ENCODE results near the gene CA9. TPM values are rescaled to one million over a fixed set of nuclear protein-coding genes. Genes with fewer than 3 reads are reported as not detected.

CA9 gene
- total and polyA plus RNA-seq, 4 donors: 0.38 to 3.1 (median 0.96) TPM; not detected in 1

- Histone ChIP-seq H3K4me1 (ENCODE audit: control insufficient read depth, insufficient read depth, low read length) (peaks cover 15% of the 10 kb centered on the region), H3K27ac (ENCODE audit: low read depth, low read length) (no peak overlapping the region), H3K9me3 (ENCODE audit: control insufficient read depth, insufficient read depth, low read length) (no peaks in the 10 kb centered on the region), H3K4me3 (ENCODE audit: low read depth, low read length) (no peak overlapping the region), H3K36me3 (ENCODE audit: control insufficient read depth, insufficient read depth, low read length) (no peaks in the 10 kb centered on the region), H3K27me3 (ENCODE audit: control insufficient read depth, insufficient read depth, low read length) (no peaks in the 10 kb centered on the region)
- 100% methylated on average over 3 of the region's 3 CpGs for WGBS (ENCODE audit: insufficient coverage)
- DNase-seq (ENCODE audit: low read depth in 4 of 6, low spot score in 6 of 6): no peak
Measured at GRCh38 chr9:35667939-35668338, 5.8 kb upstream of the CA9 start.

GRCh38 chr9:35669331-35670145, 4.2 kb upstream of the CA9 start:
- no peak overlapping the region for H3K27ac ChIP-seq (ENCODE audit: low read depth, low read length)
- 75% methylated on average over 2 of the region's 6 CpGs for WGBS (ENCODE audit: insufficient coverage)
- no peaks in the 10 kb centered on the region for H3K36me3 ChIP-seq (ENCODE audit: control insufficient read depth, insufficient read depth, low read length)
- H3K9me3 ChIP-seq (ENCODE audit: control insufficient read depth, insufficient read depth, low read length): no peaks in the 10 kb centered on the region
- no peak for DNase-seq (ENCODE audit: low read depth in 4 of 6, low spot score in 6 of 6)
- H3K4me1 ChIP-seq (ENCODE audit: control insufficient read depth, insufficient read depth, low read length): peaks cover 20% of the 10 kb centered on the region
- no peaks in the 10 kb centered on the region for H3K27me3 ChIP-seq (ENCODE audit: control insufficient read depth, insufficient read depth, low read length)
- H3K4me3 ChIP-seq (ENCODE audit: low read depth, low read length): no peak overlapping the region

GRCh38 chr9:35674025-35674361, 265 bp downstream of the CA9 start:
- H3K4me3 ChIP-seq (ENCODE audit: low read depth, low read length): no peak overlapping the region
- no peak for DNase-seq (ENCODE audit: low read depth in 4 of 6, low spot score in 6 of 6)
- H3K9me3 ChIP-seq (ENCODE audit: control insufficient read depth, insufficient read depth, low read length): no peaks in the 10 kb centered on the region
- no peaks in the 10 kb centered on the region for H3K36me3 ChIP-seq (ENCODE audit: control insufficient read depth, insufficient read depth, low read length)
- 71% methylated on average over 3 of the region's 3 CpGs for WGBS (ENCODE audit: insufficient coverage)
- H3K27me3 ChIP-seq (ENCODE audit: control insufficient read depth, insufficient read depth, low read length): no peaks in the 10 kb centered on the region
- H3K4me1 ChIP-seq (ENCODE audit: control insufficient read depth, insufficient read depth, low read length): peaks cover 22% of the 10 kb centered on the region
- no peak overlapping the region for H3K27ac ChIP-seq (ENCODE audit: low read depth, low read length)

GRCh38 chr9:35675204-35675603, 1.5 kb downstream of the CA9 start:
- H3K36me3 ChIP-seq (ENCODE audit: control insufficient read depth, insufficient read depth, low read length): no peaks in the 10 kb centered on the region
- DNase-seq (ENCODE audit: low read depth in 4 of 6, low spot score in 6 of 6): peak in 1 of 6 donors; percentile 49
- WGBS (ENCODE audit: insufficient coverage): 26% methylated on average over 12 of the region's 13 CpGs
- H3K27ac ChIP-seq (ENCODE audit: low read depth, low read length): no peak overlapping the region
- H3K9me3 ChIP-seq (ENCODE audit: control insufficient read depth, insufficient read depth, low read length): no peaks in the 10 kb centered on the region
- H3K4me3 ChIP-seq (ENCODE audit: low read depth, low read length): peak overlapping the region; percentile 62
- H3K27me3 ChIP-seq (ENCODE audit: control insufficient read depth, insufficient read depth, low read length): no peaks in the 10 kb centered on the region
- peaks cover 22% of the 10 kb centered on the region for H3K4me1 ChIP-seq (ENCODE audit: control insufficient read depth, insufficient read depth, low read length)

GRCh38 chr9:35675732-35676392, 2.1 kb downstream of the CA9 start:
- Histone ChIP-seq H3K27ac (ENCODE audit: low read depth, low read length) (peak overlapping the region; percentile 7), H3K4me1 (ENCODE audit: control insufficient read depth, insufficient read depth, low read length) (peaks cover 22% of the 10 kb centered on the region), H3K9me3 (ENCODE audit: control insufficient read depth, insufficient read depth, low read length) (no peaks in the 10 kb centered on the region), H3K27me3 (ENCODE audit: control insufficient read depth, insufficient read depth, low read length) (no peaks in the 10 kb centered on the region), H3K4me3 (ENCODE audit: low read depth, low read length) (peak overlapping the region; percentile 62), H3K36me3 (ENCODE audit: control insufficient read depth, insufficient read depth, low read length) (no peaks in the 10 kb centered on the region)
- peak in 4 of 6 donors; percentile 56 to 96 (median 77) for DNase-seq (ENCODE audit: low read depth in 4 of 6, low spot score in 6 of 6)
- WGBS (ENCODE audit: insufficient coverage): 3% methylated on average over 51 of the region's 51 CpGs

GRCh38 chr9:35679091-35679490, 5.4 kb downstream of the CA9 start:
- peaks cover 5% of the 10 kb centered on the region for H3K36me3 ChIP-seq (ENCODE audit: control insufficient read depth, insufficient read depth, low read length)
- H3K4me3 ChIP-seq (ENCODE audit: low read depth, low read length): no peak overlapping the region
- no peak for DNase-seq (ENCODE audit: low read depth in 4 of 6, low spot score in 6 of 6)
- no peak overlapping the region for H3K27ac ChIP-seq (ENCODE audit: low read depth, low read length)
- H3K4me1 ChIP-seq (ENCODE audit: control insufficient read depth, insufficient read depth, low read length): peaks cover 13% of the 10 kb centered on the region
- H3K27me3 ChIP-seq (ENCODE audit: control insufficient read depth, insufficient read depth, low read length): no peaks in the 10 kb centered on the region
- whole genome bisulfite sequencing (ENCODE audit: insufficient coverage): 100% methylated on average over 2 of the region's 5 CpGs
- H3K9me3 ChIP-seq (ENCODE audit: control insufficient read depth, insufficient read depth, low read length): no peaks in the 10 kb centered on the region

GRCh38 chr9:35679766-35680330, 6.1 kb downstream of the CA9 start:
- no peak for DNase-seq (ENCODE audit: low read depth in 4 of 6, low spot score in 6 of 6)
- Histone ChIP-seq H3K4me1 (ENCODE audit: control insufficient read depth, insufficient read depth, low read length) (peaks cover 13% of the 10 kb centered on the region), H3K36me3 (ENCODE audit: control insufficient read depth, insufficient read depth, low read length) (peaks cover 10% of the 10 kb centered on the region), H3K4me3 (ENCODE audit: low read depth, low read length) (no peak overlapping the region), H3K27me3 (ENCODE audit: control insufficient read depth, insufficient read depth, low read length) (no peaks in the 10 kb centered on the region), H3K9me3 (ENCODE audit: control insufficient read depth, insufficient read depth, low read length) (no peaks in the 10 kb centered on the region), H3K27ac (ENCODE audit: low read depth, low read length) (no peak overlapping the region)
- 79% methylated on average over 8 of the region's 8 CpGs for WGBS (ENCODE audit: insufficient coverage)

- Histone ChIP-seq H3K4me1 (ENCODE audit: control insufficient read depth, insufficient read depth, low read length) (peaks cover 9% of the 10 kb centered on the region), H3K36me3 (ENCODE audit: control insufficient read depth, insufficient read depth, low read length) (peaks cover 17% of the 10 kb centered on the region), H3K9me3 (ENCODE audit: control insufficient read depth, insufficient read depth, low read length) (no peaks in the 10 kb centered on the region), H3K27ac (ENCODE audit: low read depth, low read length) (no peak overlapping the region), H3K27me3 (ENCODE audit: control insufficient read depth, insufficient read depth, low read length) (no peaks in the 10 kb centered on the region), H3K4me3 (ENCODE audit: low read depth, low read length) (no peak overlapping the region)
- no peak for DNase-seq (ENCODE audit: low read depth in 4 of 6, low spot score in 6 of 6)
- 47% methylated on average over 14 of the region's 15 CpGs for WGBS (ENCODE audit: insufficient coverage)
Measured at GRCh38 chr9:35680331-35681105, 6.8 kb downstream of the CA9 start.

GRCh38 chr9:35681341-35682002, 7.7 kb downstream of the CA9 start:
- Histone ChIP-seq H3K4me1 (ENCODE audit: control insufficient read depth, insufficient read depth, low read length) (peaks cover 9% of the 10 kb centered on the region), H3K9me3 (ENCODE audit: control insufficient read depth, insufficient read depth, low read length) (no peaks in the 10 kb centered on the region), H3K36me3 (ENCODE audit: control insufficient read depth, insufficient read depth, low read length) (peaks cover 18% of the 10 kb centered on the region), H3K4me3 (ENCODE audit: low read depth, low read length) (no peak overlapping the region), H3K27ac (ENCODE audit: low read depth, low read length) (no peak overlapping the region), H3K27me3 (ENCODE audit: control insufficient read depth, insufficient read depth, low read length) (no peaks in the 10 kb centered on the region)
- WGBS (ENCODE audit: insufficient coverage): 71% methylated on average over 3 of the region's 3 CpGs
- no peak for DNase-seq (ENCODE audit: low read depth in 4 of 6, low spot score in 6 of 6)

Data from spinal cord (tissue), 10 donors.